KBM-7 (cell line): ENCODE results near the gene ADGB.

Experiments used
- DNase-seq: peaks from one replicate; pipeline ENCODE4 v3.0.0-alpha.2; 2015
- in situ Hi-C: fragments of 300-500 bp; cut with MboI; formaldehyde crosslinking; loops from 2 replicates; pipeline ENCODE4 v1.14.3; 2020; ENCODE audit warnings: low sequenced_read_pairs, low pct_unique_long_range_greater_than_20kb, mixed read lengths

ADGB gene

GRCh38 chr6:146613947-146614346 is 15.2 kb downstream of the ADGB start:
- in situ Hi-C loops: no loop called here

DNA sequence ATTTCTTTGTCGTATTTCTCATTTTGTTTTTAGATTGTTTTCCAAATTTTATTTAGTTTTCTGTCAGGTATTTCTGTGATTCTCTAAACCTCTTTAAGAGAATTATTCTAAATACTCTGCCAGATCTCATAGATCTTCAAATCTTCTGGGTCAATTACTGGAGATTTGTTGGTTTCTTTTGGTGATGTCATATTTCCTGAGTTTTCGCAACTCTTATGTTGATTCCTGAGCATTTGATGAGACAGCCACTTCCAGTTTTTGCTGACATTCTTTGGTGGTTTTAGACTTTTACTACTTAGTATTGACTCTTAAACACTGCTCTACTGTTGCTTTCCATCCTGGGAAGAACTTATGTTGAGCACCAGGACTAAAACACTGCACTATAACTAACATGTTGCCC is 21.9 kb downstream of the ADGB start:
- DNase-seq: no peak
- in situ Hi-C loops: no loop called here

More at GRCh38 chr6:146613947-146614346, 15.2 kb downstream of the ADGB start:
- DNase-seq: no peak

DNA sequence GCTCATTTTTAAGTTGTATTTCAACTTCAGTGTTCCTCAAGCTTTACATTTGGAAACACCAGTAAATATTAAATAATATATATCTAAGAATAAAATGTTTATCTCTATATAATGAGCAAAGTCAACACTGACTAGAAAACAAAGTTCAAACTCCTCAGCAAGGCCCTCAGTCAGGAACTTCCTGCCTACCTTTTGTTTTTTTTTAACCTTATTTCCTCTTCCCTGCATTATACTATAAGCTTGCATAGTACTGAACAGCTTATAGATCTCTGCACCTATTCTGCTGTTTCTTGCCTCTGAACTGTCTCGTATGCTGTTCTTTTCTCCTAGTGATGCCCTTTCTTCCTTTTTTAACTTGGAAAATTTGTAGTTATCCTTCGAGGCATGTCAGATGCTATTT is 29.6 kb downstream of the ADGB start:
- no peak for DNase-seq
- in situ Hi-C loops: no loop called here

- DNase-seq: no peak
- in situ Hi-C loops: no loop called here
These were observed 35.2 kb downstream of the ADGB start for GRCh38 chr6:146634022-146634421.

GRCh38 chr6:146635165-146635564 is 36.4 kb downstream of the ADGB start:
- DNase-seq: no peak
- in situ Hi-C loops: no loop called here

- in situ Hi-C loops: no loop called here
- no peak for DNase-seq
These were observed 37.7 kb downstream of the ADGB start for GRCh38 chr6:146636481-146636880.

DNA sequence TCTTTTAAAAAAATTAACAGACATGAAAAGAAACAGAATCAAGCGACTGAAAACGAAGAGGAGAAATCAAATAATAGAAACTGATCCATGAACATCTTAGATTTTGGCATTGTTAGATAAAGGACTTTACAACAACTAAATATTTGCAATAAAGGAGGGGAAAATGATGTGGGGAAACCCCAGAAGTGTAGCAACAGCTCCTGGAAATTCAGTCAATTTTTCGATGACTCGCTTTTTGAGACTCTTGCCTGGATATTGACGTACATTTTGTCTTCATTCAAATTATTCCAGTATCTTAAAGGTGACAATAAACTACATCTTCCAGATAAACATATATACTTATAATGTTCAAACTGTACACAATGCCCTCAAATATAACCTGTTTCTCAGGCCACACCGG is 44.1 kb downstream of the ADGB start:
- in situ Hi-C loops: no loop called here
- no peak for DNase-seq

- in situ Hi-C loops: no loop called here
- DNase-seq: no peak
These were observed 52.2 kb downstream of the ADGB start for GRCh38 chr6:146650799-146651481.

- DNase-seq: no peak
These were observed 52.7 kb downstream of the ADGB start for GRCh38 chr6:146651482-146651863.

GRCh38 chr6:146657432-146657831 is 58.7 kb downstream of the ADGB start:
- in situ Hi-C loops: no loop called here
- DNase-seq: no peak

More at GRCh38 chr6:146651482-146651863, 52.7 kb downstream of the ADGB start:
- in situ Hi-C loops: no loop called here

GRCh38 chr6:146664871-146665360 is 66.1 kb downstream of the ADGB start:
- no peak for DNase-seq
- in situ Hi-C loops: no loop called here

GRCh38 chr6:146666909-146667308 is 68.1 kb downstream of the ADGB start:
- in situ Hi-C loops: no loop called here
- no peak for DNase-seq

DNA sequence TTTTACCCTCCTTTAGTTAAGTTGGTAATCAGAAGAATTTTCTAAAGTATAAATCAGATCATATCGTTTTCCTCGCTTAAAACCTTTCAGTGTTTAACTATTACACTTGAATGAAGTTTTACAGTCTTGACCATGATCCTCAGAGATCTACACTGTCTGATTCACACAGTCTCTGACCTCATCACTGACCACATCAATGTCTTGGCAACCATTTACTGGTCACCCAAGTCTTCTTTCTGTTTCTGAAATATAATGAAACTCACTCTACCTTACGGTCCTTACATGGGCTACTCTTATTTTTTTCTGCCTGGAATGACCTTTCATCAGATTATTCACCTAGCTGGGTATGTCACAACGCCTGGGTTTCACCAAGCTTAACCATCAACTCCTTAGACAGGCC is 71.4 kb downstream of the ADGB start:
- DNase-seq: no peak
- in situ Hi-C loops: no loop called here

DNA sequence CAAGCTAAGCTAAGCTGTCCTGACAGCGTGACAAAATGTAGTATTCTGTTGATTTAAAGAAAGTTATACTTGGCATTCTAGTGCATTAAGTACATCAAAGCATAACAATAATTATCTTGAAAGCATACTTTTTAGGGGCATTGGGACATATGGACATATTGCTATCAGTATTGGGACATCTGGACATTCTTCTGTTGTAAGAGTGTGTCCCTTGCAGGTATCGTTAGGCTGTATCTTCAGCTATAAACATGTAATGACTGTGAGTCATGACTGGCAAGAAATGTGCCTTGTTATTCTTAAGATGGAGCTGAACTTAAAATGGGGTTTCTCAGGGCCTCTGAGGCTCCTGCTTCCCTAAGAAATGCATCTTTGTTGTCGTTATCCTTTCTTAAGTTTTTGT is 74.3 kb downstream of the ADGB start:
- no peak for DNase-seq
- in situ Hi-C loops: no loop called here

GRCh38 chr6:146679386-146679785 is 80.6 kb downstream of the ADGB start:
- DNase-seq: no peak
- in situ Hi-C loops: no loop called here

GRCh38 chr6:146682919-146683318 is 84.1 kb downstream of the ADGB start:
- no peak for DNase-seq
- in situ Hi-C loops: no loop called here

DNA sequence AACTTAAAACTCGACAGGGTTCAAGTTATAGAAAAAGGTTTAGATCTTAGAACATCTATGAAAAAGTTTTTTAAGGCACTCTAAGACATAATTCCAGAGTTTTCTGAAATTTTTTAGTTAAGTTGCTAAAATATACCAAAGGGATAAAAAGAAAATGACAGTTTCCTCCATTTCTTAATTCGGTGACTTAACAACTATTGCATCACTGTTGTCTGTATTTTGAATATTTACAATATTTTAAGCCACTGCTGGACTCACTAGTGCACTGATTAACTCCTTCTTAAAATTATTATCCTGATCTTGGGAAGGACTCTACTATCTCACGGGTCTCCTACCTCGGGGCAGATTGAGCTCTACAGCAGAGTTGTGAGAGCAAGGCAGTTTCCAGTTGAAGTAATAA is 91.0 kb downstream of the ADGB start:
- in situ Hi-C loops: no loop called here
- no peak for DNase-seq

- DNase-seq: no peak
- in situ Hi-C loops: no loop called here
These were observed 94.6 kb downstream of the ADGB start for GRCh38 chr6:146693342-146693741.

- no peak for DNase-seq
- in situ Hi-C loops: no loop called here
These were observed 99.1 kb downstream of the ADGB start for GRCh38 chr6:146697921-146698320.

DNA sequence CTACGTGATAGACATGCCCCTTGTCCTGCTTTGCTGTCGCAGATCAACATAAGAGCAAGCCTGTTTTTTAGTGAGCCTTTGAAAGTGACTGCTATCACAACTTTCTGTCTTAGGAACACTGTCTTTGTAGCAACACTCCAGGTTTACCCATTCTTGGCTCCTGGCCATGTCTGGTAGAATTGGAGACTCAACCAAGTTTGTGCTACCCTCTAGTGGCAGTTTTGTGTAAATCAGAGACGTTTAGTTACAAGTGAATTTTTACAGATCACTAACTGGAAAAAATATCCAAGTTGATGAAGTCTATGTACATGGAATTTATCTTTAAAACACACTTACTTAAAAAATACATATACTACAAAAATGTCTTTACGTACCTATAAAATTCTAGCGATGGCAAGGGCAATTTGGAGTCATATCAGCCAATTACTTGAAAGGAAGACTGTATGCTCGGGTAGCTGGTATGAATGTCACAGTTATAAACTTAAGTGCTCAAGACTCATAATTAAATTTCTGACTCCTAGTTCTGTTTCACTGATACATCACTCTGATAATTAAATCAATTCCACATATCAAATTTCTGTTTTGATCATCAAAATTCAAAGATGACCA is 101.4 kb downstream of the ADGB start:
- in situ Hi-C loops: no loop called here

GRCh38 chr6:146701632-146702031 is 102.9 kb downstream of the ADGB start:
- DNase-seq: no peak
- in situ Hi-C loops: no loop called here

More for the DNA sequence above, 101.4 kb downstream of the ADGB start:
- DNase-seq: peak; percentile 58
